ACHN (cell line): ENCODE data around the gene NDUFV2.
"Not testable (repeated sequence)": the region's sequence is repeated elsewhere in the genome, so short reads cannot be mapped to it uniquely, and the experiment has no call there.

ENCODE experiments used
- DNase-seq: peaks from one replicate; pipeline ENCODE4 v3.0.0-alpha.2; 2015
- in situ Hi-C: cut with HindIII; loops from 2 replicates; pipeline ENCODE4 v1.10.0; 2017; ENCODE audit warnings: low sequenced_read_pairs, low pct_ligation_motif_present, low pct_unique_long_range_greater_than_20kb

NDUFV2 gene

DNA sequence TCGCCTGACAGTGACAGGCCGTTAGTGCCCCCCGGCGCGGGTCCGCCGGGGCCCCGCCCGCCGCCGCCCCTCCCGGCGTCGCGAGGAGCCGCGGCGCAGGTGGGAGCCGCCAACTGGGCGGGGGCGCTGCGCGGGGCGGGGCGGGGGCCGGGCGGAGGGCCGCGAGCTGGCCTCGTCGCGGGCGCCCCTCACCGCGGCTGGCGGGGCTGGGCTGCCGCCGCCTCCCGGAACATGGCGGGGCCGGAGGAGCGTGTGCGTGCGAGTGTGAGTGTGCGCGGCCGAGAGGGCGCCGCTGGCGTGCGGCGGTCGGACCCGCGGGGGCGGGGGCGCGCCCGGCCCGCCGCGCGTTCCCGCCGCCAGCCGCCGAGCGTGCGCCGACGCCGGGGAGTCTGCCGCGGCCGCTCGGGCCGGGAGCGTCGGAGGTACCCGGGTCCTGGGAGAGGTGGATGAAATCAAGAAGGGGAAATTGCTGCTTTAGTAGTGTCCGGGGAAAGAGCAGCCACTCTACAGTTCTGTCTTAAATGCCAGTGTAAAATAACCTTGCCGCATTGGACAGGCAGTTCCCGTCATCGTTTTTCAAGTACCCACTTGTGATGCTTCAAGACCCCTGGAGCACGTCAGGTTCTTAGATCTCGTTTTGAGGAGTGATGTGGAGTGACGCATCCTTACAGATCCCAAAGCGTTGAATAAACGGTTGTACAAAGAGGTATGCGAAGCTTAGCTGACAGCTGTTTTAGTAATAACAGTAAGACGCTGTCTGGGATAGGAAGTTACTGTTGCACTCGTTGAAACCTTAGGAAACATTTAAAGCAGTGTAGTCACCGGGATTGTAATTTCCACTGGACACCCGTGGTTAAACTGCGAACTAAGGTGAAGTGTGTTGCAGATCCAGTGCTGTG lies 34.9 kb downstream of the NDUFV2 start:
- in situ Hi-C loops: no loop called here
- DNase-seq: peak; percentile 84

DNA sequence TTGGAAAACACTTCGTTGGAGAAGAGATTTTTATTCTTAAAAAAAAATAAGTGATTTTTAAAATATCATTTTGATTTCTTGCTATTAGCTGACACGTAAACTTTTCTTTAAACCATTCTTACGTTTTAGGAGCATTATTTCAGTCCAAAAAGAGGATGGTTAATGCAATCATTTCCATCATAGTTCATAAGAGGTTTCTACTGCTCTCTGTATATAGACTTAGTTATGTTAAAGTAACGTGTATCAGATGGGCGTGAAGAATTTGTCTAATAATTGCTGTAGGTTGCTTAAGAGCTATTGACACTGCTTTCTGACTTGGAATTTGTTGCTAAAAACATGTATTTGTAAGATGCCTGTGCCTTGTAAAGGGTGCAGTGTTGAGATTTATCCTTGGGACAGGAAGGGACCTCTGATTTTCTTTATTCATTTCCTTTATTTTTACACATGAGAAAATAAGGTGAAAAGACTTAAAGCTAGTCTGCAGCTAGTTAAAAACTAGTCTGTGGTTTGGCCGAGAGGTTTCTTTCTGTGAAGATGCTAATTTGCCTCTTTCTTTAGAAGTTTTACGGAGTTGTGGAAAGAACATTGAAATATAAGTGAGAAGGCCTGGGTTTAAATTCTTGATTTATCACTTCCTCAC lies 37.0 kb downstream of the NDUFV2 start:
- no peak for DNase-seq
- in situ Hi-C loops: no loop called here

DNA sequence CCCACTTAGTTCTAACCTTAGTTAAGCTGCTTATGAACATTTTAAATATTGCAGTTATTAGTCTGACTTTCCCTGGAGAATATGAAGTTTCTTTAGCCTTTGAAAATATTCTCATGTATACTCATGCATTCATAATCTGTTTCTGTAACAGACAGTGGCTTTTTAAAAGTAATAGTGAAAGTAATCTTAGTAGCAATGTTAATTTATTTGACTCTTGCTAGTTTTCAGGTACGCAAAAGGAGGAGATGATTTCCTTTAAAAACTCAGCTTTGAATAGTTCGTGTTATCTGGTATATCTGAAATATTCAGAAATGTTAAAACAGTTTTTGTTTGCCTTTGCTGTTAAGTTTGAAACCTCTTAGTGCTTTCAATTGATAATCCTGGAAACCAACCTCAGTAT lies 37.9 kb downstream of the NDUFV2 start:
- DNase-seq: no peak
- in situ Hi-C loops: no loop called here

DNA sequence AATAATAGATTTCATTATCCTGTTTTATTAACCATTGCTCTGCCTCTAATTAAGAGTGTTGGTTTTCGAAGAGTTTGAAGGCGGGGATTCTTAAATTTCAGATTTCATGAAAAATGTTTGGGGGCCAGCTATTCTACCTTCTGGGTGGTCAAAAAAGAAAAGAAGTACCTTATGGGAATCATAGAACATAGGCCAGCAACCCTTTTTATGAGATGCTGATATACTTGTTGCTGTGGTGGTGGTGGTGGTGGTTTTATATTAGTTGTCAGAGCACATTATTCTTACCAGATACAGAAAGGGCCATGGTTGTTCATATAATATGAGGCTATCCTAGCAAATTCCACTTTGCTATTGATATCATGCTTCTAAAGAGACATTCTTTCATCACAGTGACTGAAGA lies 38.5 kb downstream of the NDUFV2 start:
- in situ Hi-C loops: no loop called here
- no peak for DNase-seq

DNA sequence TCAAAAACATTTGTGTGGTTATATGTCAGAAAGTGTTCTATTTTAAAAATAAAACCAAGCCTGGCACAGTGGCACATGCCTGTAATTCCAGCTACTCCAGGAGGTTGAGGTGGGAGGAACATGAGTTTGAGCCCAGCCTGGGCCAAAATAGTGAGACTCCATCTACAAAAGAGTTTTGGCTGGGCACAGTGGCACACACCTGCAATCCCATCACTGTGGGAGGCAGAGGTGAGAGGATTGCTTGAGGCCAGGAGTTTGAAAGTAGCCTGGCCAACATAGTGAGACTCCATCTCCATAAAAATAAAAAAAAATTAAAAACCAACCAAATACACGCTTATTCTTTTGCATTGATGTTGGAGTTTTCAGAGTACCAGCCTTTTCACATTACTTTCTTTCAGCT lies 43.7 kb downstream of the NDUFV2 start:
- in situ Hi-C loops: no loop called here

DNA sequence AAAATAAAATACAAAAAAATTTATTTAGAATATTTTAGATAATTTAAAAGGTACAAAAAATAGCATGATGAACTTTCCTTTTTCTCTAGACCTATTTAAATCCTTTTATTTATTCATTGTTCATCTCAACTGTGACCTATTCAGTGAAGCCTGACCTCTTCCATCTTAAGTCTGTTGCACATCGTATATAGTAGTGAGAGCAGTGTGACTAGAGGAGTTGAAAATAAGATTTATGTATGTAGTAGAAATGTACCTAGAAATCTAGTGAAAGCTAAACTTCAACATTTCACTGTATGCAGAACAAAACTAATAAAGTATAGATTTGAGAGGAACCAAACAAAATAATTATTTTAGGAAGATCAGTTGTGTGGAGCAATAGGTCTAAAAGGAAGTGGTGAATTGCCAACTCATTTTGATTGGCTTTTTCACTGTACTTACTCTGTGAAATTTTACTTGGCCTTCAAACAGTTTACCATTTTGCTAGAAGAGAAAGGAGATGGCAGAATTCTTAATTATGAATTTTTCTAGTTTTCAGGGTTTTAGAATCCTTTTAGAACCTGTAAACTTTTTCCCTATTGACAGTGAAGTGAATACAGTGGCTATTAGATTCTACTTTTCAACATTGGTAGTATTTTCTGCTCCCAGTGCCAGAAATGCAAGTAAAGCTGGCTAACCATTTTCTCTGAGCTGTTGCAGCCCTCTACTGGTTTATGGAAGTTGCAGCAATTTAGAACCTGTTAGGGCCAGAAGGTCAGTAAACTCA lies 45.1 kb downstream of the NDUFV2 start:
- in situ Hi-C loops: no loop called here
- peak; percentile 69 for DNase-seq

More for the DNA sequence above, 43.7 kb downstream of the NDUFV2 start:
- no peak for DNase-seq

DNA sequence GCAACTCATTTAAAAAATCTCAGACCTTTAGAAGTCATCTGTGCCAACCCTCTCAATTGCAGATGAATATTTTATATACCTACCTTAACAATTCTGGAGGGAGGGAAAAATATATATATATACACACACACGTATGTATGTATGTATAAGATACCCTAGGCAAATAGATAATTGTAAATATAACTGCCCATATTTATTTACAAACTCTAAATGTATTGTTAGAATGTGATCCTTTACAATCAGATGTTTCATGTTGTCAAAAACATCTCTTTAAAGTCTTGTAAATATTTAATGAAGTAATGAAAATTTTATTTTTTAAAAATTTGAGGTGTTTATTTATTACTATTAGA lies 45.7 kb downstream of the NDUFV2 start:
- DNase-seq: no peak
- in situ Hi-C loops: no loop called here

DNA sequence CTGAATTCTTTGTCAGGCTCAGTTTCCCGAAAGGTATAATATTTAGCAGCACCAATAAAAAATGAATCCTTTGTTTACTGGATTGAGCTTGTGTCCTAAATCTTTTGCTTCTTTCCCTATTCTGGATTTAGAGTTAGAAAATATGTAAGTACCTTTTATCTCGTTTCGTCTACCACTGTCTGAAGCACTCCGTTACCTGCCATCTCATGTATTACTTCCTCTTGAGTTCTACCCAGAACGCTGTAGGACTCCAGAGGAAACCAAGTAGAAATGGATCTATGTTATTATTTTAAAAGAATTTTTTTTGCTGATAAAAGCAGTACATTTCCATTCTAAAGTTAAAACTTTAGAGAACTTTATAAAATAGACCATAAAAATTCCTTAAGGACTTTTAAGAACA lies 47.6 kb downstream of the NDUFV2 start:
- in situ Hi-C loops: no loop called here
- no peak for DNase-seq

DNA sequence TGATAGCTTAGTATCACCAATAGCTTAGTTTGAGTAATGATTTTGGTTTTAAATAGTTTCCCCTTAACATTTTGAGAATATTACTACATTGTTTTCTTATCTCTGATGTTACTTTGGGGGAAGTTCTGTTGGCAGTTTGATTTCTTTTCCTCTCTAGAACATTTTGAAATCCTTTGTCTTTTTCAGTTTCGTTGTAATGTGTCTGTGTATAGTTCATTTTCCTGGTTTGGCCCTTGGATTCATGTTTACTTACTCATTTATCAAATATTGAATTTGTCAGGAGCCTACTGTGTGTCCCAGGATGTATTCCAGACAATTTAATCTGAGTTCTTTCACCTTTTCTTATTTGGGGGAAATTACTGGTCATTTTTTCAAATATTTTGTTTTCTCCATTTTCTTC lies 50.8 kb downstream of the NDUFV2 start:
- in situ Hi-C loops: no loop called here
- no peak for DNase-seq

DNA sequence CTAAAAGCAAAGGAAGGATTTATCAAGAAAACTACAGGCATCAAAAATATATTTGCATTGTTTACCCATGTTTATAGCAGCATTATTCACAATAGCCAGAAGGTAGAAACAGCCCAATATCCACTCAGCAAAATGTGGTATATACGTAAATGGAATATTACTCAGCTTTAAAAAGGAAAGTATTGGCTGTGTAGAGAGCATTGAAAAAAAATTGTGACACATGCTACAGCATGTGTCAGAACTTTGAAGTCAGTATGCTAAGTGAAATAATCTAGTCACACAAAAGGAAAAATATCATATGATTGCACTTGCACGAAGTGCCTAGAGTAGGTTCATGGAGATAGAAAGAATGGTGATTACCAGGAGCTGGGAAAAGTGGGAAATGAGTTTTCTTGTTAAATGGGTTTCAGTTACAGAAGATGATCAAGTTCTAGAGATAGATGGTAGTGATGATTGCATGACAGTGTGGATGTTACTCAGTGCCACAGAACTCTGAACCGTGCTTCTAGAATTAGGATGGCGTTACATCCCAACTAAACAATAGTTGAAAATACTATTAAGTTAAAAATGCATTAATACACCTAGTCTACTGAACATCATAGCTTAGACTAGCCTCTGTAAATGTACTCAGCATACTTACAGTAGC lies 54.2 kb downstream of the NDUFV2 start:
- in situ Hi-C loops: no loop called here
- DNase-seq: no peak

DNA sequence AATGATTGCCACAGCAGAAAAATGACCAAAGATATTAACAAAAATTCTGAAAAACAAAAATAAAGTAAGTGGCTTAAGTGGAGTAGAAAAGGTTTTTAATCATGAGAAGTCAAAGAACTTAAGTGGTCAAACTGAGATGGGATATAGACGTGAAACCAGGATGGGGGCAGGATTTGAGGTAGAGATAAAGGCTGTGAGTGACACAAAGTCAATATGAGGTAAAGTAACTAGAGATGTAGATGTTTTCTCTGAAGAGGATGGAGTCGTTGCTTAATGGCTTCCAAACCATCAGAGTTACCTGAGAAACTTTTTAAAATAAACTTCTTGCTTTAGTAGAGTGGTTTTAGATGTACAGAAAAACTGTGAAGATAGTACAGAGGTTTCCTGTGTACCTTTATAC lies 55.3 kb downstream of the NDUFV2 start:
- in situ Hi-C loops: no loop called here
- DNase-seq: no peak

DNA sequence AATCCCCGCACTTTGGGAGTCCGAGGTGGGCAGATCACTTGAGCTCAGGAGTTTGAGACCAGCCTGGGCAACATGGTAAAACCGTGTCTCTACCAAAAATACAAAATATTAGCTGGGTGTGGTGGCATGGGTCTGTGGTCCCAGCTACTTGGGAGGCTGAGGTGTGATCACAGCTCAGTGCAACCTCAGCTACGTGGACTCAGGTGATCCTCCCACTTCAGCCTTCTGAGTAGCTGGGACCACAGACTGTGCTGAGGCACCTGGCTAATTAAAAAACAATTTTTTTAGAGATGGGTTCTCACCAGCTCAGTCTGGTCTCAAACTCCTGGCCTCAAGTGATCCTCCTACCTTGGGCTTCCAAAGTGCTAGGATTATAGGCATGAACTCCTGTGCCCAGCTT lies 57.5 kb downstream of the NDUFV2 start:
- in situ Hi-C loops: no loop called here
- DNase-seq: no peak

DNA sequence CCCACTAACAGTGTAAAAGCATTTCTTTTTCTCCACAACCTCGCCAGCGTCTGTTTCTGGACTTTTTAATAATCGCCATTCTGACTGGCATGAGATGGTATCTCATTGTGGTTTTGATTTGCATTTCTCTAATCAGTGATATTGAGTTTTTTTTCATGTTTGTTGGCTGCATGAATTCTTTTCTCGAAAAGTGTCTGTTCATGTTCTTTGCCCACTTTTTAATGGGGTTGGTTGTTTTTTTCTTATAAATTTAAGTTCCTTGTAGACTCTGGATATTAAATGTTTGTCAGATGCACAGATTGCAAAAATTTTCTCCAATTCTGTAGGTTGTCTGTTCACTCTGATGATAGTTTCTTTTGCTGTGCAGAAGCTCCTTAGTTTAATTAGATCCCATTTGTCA lies 60.2 kb downstream of the NDUFV2 start:
- in situ Hi-C loops, DNase-seq: not testable (repeated sequence)

DNA sequence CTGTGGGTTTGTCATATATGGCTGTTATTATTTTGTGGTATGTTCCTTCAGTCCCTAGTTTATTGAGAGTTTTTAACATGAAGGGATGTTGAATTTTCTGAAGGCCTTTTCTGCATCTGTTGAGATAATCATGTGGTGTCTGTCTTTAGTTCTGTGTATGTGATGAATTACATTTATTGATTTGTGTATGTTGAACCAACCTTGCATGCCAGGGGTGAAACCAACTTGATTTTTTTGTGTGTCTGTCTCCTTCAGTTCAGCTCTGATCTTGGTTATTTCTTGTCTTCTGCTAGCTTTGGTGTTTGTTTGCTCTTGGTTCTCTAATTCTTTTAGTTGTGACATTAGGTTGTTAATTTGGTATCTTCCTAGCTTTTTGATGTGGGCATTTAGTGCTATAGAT lies 61.6 kb downstream of the NDUFV2 start:
- in situ Hi-C loops, DNase-seq: not testable (repeated sequence)

DNA sequence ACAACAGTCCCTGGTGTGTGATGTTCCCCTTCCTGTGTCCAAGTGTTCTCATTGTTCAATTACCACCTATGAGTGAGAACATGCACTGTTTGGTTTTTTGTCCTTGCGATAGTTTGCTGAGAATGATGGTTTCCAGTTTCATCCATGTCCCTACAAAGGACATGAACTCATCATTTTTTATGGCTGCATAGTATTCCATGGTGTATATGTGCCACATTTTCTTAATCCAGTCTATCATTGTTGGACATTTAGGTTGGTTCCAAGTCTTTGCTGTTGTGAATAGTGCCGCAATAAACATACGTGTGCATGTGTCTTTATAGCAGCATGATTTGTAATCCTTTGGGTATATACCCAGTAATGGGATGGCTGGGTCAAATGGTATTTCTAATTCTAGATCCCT lies 63.4 kb downstream of the NDUFV2 start:
- in situ Hi-C loops, DNase-seq: not testable (repeated sequence)

DNA sequence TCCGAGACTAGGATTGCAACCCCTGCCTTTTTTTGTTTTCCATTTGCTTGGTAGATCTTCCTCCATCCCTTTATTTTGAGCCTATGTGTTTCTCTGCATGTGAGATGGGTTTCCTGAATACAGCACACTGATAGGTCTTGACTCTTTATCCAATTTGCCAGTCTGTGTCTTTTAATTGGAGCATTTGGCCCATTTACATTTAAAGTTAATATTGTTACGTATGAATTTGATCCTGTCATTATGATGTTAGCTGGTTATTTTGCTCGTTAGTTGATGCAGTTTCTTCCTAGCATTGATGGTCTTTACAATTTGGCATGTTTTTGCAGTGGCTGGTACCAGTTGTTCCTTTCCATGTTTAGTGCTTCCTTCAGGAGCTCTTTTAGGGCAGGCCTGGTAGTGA lies 67.0 kb downstream of the NDUFV2 start:
- in situ Hi-C loops, DNase-seq: not testable (repeated sequence)

DNA sequence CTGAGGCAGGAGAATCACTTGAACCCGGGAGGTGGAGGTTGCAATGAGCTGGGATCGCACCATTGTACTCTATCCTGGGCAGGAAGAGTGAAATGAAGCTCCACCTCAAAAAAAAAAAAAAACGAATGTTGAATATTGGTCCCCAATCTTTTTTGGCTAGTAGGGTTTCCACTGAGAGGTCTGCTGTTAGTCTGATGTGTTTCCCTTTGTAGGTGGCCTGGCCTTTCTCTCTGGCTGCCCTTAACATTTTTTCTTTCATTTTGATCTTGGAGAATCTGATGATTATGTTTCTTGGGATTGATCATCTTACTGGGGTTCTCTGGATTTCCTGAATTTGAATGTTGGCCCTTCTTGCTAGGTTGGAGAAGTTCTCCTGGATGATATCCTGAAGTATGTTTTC lies 69.4 kb downstream of the NDUFV2 start:
- in situ Hi-C loops: not testable (repeated sequence)

DNA sequence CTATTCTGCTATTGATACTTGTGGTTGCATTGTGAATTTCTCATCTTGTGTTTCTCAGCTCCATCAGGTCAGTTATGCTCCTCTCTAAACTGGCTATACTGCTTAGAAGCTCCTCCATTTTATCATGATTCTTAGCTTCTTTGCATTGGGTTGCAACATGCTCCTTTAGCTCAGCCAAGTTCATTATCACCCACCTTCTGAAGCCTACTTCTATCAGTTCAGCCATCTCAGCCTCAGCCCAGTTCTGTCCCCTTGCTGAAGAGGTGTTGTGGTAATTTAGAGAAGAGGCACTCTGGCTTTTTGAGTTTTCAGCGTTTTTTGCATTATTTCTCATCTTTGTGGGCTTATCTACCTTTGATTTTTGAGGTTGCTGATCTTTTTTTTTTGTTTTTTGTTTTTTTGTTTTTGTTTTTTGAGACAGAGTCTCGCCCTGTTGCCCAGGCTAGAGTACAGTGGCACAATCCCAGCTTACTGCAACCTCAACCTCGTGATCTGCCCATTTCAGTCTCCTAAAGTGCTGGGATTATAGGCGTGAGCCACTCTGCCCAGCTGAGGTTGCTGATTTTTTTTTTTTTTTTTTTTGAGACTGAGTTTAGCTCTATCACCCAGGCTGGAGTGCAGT lies 70.1 kb downstream of the NDUFV2 start:
- in situ Hi-C loops: no loop called here
- DNase-seq: no peak

More for the DNA sequence above, 69.4 kb downstream of the NDUFV2 start:
- DNase-seq: not testable (repeated sequence)
